Limb (tissue), 2 donors: ENCODE results near the gene SCAF8.
A peak's percentile ranks its signal among the peaks of the same experiment; 100 is the strongest.
"Not testable (repeated sequence)": the region's sequence is repeated elsewhere in the genome, so short reads cannot be mapped to it uniquely, and the experiment has no call there.

Source experiments
- DNase-seq, 2 donors: peaks; one replicate each; pipeline ENCODE4 v3.0.0-alpha.2; 2016; ENCODE audit errors: extremely low spot score in 2 of 2

Gene SCAF8

GRCh38 chr6:154732538-154733182 lies 556 bp upstream of the SCAF8 start:
- peak in 1 of 2 donors; percentile 68 for DNase-seq

GRCh38 chr6:154733626-154734382 lies 588 bp downstream of the SCAF8 start:
- peak; percentile 86 to 94 for DNase-seq

GRCh38 chr6:154736618-154737259 lies 3.5 kb downstream of the SCAF8 start:
- DNase-seq, result no peak

GRCh38 chr6:154737424-154737823 lies 4.2 kb downstream of the SCAF8 start:
- no peak for DNase-seq

- no peak for DNase-seq
Measured at GRCh38 chr6:154738551-154738961, 5.3 kb downstream of the SCAF8 start.

- DNase-seq, result no peak
Measured at GRCh38 chr6:154740658-154741057, 7.4 kb downstream of the SCAF8 start.

- no peak for DNase-seq
Measured at GRCh38 chr6:154742891-154743290, 9.7 kb downstream of the SCAF8 start.

GRCh38 chr6:154744029-154744745 lies 11.0 kb downstream of the SCAF8 start:
- DNase-seq, result not testable (repeated sequence)

GRCh38 chr6:154745243-154745642 lies 12.0 kb downstream of the SCAF8 start:
- DNase-seq, result no peak

GRCh38 chr6:154749341-154749740 lies 16.1 kb downstream of the SCAF8 start:
- no peak for DNase-seq

GRCh38 chr6:154751011-154751800 lies 18.0 kb downstream of the SCAF8 start:
- DNase-seq, result no peak

GRCh38 chr6:154752022-154752421 lies 18.8 kb downstream of the SCAF8 start:
- no peak for DNase-seq

GRCh38 chr6:154754152-154754551 lies 20.9 kb downstream of the SCAF8 start:
- no peak for DNase-seq

- no peak for DNase-seq
Measured at GRCh38 chr6:154757352-154758050, 24.3 kb downstream of the SCAF8 start.

- DNase-seq, result no peak
Measured at GRCh38 chr6:154758125-154758524, 24.9 kb downstream of the SCAF8 start.

GRCh38 chr6:154763650-154764049 lies 30.4 kb downstream of the SCAF8 start:
- no peak for DNase-seq

GRCh38 chr6:154765273-154765672 lies 32.1 kb downstream of the SCAF8 start:
- no peak for DNase-seq

- no peak for DNase-seq
Measured at GRCh38 chr6:154766288-154766687, 33.1 kb downstream of the SCAF8 start.

- no peak for DNase-seq
Measured at GRCh38 chr6:154767003-154767723, 33.9 kb downstream of the SCAF8 start.

- DNase-seq, result no peak
Measured at GRCh38 chr6:154768280-154768679, 35.1 kb downstream of the SCAF8 start.
